Erythroblast (primary cell): Measurements from ENCODE around the gene SNCB.

Experiments
- DNase-seq, 2 experiments: peaks; one replicate each; lab custom pipeline; 2025; lab: John Stamatoyannopoulos, UW
- GATA1 ChIP-seq: IDR thresholded peaks from 2 replicates; pipeline ENCODE4 v1.6.1; 2011; ENCODE audit warnings: low read depth, mild to moderate bottlenecking, control low read depth, low read length, moderate library complexity
- POLR2A ChIP-seq: IDR thresholded peaks from 2 replicates; pipeline ENCODE4 v1.6.1; 2011; ENCODE audit warnings: mild to moderate bottlenecking, low read length

SNCB gene

DNA sequence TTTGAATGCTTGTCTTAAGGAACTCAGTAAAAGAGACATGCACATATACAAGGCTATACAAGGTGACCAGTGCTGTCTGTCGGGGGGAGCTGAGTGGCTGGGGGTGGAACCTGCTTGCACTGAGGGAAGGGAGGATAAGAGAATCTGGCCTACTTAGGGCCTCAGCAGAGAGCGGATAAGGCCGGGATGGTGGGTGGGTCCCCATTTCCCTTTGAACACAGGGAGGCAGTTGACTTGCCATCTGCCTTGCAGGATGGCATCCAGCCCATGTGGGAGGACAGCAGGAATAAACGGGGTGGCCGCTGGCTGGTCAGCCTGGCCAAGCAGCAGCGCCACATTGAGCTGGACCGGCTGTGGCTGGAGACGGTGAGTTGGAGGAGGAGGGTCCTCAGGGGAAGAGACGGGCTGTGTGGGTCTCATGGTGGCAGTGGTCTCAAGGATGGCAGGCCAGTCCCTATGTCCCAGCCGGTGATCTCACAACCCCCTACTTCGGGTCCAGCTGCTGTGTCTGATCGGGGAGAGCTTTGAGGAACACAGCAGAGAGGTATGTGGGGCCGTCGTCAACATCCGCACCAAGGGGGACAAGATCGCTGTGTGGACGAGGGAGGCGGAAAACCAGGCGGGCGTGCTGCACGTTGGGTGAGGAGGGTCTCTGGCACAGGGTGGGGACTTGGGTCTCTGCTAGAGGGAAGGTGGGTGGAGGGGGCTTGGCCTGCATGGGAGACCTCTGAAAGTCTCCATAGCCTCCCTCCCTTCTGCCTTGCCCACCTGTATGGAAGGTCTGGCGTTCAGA is 14.7 kb upstream of the SNCB start:
- peak; percentile 54 to 78 for DNase-seq
- TF ChIP-seq POLR2A (no peak), GATA1 (no peak)

DNA sequence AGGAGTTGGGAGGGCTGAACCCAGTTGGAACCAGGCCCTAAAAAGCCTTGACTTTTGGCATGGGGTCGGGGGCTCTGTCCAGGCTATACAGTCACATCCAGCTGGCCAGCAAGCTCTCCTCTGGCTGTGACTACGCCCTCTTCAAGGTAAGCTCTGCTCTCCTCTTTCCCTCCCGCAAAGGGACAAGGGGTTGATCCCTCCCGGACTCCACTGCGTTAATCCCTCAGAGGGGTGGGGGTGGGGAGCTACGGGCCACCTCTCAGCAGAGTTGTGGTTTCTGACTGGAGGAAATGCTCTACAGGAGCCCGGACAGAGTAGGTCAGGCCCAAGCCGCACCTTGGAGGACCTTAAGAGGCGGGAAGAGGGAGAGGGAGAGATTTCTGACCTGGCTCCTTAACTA is 14.0 kb upstream of the SNCB start:
- TF ChIP-seq GATA1 (no peak), POLR2A (no peak)
- no peak for DNase-seq

GRCh38 chr5:176643491-176644219 is 13.3 kb upstream of the SNCB start:
- no peak for TF ChIP-seq GATA1
- no peak for TF ChIP-seq POLR2A
- no peak for DNase-seq

GRCh38 chr5:176642675-176643490 is 12.5 kb upstream of the SNCB start:
- TF ChIP-seq GATA1 (no peak), POLR2A (no peak)
- no peak for DNase-seq

GRCh38 chr5:176640616-176641015 is 10.3 kb upstream of the SNCB start:
- DNase-seq: no peak
- no peak for TF ChIP-seq POLR2A

DNA sequence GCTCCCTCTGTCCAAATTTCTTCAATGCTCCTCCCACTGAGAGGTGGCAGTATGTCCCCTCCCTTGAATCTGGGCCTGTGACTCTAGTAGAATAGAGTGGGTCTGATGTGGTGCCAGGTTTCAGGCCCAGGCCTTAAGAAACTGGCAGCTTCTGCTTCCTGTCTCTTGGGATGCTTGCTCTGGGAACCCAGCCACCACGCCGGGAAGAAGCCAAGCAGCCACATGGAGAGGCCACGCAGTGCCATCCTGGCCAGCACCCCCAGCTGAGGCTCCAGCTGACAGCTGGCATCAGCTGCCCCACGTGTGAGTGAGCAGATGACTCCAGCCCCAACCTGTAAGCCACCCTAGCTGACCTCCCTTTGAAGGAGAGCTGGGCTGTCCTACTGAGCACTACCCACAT is 9.6 kb upstream of the SNCB start:
- no peak for TF ChIP-seq GATA1
- TF ChIP-seq POLR2A: no peak
- no peak for DNase-seq

DNA sequence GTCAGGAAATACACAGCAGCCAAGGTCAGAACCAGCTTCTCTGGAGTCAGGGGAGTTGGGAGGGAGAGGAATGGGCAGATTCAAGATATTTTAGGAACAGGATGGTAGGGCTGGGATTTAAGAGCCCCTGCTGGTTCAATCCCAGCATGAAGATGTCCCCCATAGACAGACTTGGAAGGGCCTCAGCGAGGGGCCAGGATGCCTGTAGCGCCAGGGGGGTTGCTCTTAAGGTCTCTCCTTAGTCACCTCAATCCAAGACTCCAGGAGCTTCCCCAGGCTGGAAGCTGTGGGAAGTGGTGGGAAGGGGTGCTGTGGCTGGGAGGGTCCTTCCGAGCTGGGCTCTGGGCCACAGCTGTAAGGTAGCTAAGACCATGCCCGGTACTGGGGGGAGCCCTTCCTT is 8.9 kb upstream of the SNCB start:
- no peak for TF ChIP-seq GATA1
- no peak for TF ChIP-seq POLR2A
- DNase-seq: no peak

- no peak for DNase-seq
- no peak for TF ChIP-seq POLR2A
- TF ChIP-seq GATA1: no peak
Measured at GRCh38 chr5:176638437-176638836, 8.1 kb upstream of the SNCB start.

- TF ChIP-seq GATA1: no peak
- TF ChIP-seq POLR2A: no peak
- no peak for DNase-seq
Measured at GRCh38 chr5:176637556-176637955, 7.2 kb upstream of the SNCB start.

- TF ChIP-seq POLR2A (no peak), GATA1 (no peak)
- no peak for DNase-seq
Measured at GRCh38 chr5:176636426-176636825, 6.1 kb upstream of the SNCB start.

- DNase-seq: no peak
- TF ChIP-seq GATA1 (no peak), POLR2A (no peak)
Measured at GRCh38 chr5:176633598-176633997, 3.3 kb upstream of the SNCB start.

GRCh38 chr5:176632745-176633144 is 2.4 kb upstream of the SNCB start:
- TF ChIP-seq GATA1: no peak
- TF ChIP-seq POLR2A: no peak
- no peak for DNase-seq

GRCh38 chr5:176631383-176632200 is 1.3 kb upstream of the SNCB start:
- TF ChIP-seq GATA1 (no peak), POLR2A (no peak)
- DNase-seq: no peak
